Measurements from ENCODE around the gene SGIP1.

SGIP1 gene

GRCh38 chr1:66537718-66538117 lies 3.8 kb downstream of the SGIP1 start:
- H3K4me3 ChIP-seq (ENCODE audit: low read length), result no peak overlapping the region
- no peak for DNase-seq (ENCODE audit: low read depth)
- TF ChIP-seq, protein P1, sequence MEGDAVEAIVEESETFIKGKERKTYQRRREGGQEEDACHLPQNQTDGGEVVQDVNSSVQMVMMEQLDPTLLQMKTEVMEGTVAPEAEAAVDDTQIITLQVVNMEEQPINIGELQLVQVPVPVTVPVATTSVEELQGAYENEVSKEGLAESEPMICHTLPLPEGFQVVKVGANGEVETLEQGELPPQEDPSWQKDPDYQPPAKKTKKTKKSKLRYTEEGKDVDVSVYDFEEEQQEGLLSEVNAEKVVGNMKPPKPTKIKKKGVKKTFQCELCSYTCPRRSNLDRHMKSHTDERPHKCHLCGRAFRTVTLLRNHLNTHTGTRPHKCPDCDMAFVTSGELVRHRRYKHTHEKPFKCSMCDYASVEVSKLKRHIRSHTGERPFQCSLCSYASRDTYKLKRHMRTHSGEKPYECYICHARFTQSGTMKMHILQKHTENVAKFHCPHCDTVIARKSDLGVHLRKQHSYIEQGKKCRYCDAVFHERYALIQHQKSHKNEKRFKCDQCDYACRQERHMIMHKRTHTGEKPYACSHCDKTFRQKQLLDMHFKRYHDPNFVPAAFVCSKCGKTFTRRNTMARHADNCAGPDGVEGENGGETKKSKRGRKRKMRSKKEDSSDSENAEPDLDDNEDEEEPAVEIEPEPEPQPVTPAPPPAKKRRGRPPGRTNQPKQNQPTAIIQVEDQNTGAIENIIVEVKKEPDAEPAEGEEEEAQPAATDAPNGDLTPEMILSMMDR (IDR thresholded peaks at IDR 0.05; ENCODE audit: insufficient read depth, low read depth, low read length, missing control alignments), result no peak

GRCh38 chr1:66539491-66539890 lies 5.5 kb downstream of the SGIP1 start:
- TF ChIP-seq, protein P1 (IDR thresholded peaks at IDR 0.05; ENCODE audit: insufficient read depth, low read depth, low read length, missing control alignments), result no peak
- H3K4me3 ChIP-seq (ENCODE audit: low read length), result no peak overlapping the region
- peak; percentile 79 for DNase-seq (ENCODE audit: low read depth)

DNA sequence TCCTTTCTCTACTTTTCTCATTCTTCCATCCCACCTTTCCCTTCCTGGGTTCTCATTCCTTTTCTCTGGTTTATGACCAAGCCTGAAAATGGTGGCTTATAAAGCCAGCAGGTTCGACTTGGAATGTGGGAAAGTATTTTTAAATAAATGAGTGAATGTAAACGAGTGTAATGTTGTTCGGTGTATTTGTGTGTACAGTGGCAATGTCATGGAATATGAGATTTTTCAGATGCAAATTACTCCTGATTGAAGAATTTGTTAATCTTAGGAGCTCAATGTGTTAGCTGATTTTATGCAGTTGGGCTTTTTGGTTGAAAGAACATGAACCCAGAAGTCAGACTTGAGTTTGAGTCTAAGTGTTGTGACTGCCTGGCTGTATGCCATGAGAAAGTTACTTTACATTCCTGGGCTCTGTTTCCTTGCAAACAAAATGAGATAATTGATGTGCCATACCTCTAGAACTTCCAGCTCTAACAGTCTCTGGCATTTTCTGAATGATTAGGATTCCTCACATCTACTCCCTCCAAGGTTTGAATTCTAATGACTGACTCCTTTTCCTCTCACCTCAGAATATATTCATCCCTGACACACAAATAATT lies 6.6 kb downstream of the SGIP1 start:
- no peak overlapping the region for H3K4me3 ChIP-seq (ENCODE audit: low read length)
- TF ChIP-seq, protein P1 (IDR thresholded peaks at IDR 0.05; ENCODE audit: insufficient read depth, low read depth, low read length, missing control alignments), result no peak
- no peak for DNase-seq (ENCODE audit: low read depth)

GRCh38 chr1:66542314-66542713 lies 8.4 kb downstream of the SGIP1 start:
- DNase-seq (ENCODE audit: low read depth), result no peak
- no peak overlapping the region for H3K4me3 ChIP-seq (ENCODE audit: low read length)
- TF ChIP-seq, protein P1 (IDR thresholded peaks at IDR 0.05; ENCODE audit: insufficient read depth, low read depth, low read length, missing control alignments), result no peak

DNA sequence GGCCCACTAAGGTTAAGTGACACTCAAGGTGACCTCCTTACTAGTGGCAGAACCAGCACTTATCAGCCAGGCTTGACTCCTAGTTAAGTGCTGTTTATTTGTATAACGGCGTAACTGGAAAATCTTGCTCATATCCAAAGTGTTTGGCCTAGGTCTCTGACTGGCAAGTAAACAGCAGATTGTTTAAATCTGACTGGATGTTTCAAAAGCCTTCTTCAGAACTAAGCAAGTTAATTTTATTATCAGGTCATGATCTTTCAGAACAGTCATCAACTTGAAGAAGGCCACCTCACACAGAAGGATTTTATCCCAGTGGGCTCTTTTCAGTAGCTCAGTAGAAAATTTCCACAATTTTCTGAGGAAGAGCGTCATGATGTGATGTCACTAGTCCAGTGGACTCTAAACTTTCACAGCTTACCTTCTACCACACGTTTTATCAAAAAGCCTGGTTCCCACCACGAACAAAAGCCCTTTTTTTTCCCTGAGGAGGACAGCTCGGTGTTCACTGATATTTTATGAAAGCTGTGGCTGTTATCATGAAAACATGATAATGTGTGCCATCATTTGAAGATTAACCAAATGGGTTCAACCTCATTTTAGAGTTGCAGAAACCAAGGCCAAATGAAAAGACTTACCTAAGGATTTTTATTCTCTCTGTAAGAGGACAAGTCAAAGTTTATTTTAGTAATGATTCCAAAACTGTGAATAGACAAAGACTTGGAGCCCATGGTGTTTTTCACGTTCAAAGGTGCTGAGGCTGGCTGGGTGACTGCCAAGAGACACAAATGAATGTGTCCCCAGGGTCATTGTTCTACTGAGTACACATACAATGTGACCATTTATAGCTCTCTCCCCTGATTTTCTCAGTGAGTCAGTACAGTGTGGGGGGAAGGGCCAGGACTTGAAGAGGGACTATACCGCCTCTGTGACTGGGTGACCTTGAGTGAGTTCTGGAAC lies 9.1 kb downstream of the SGIP1 start:
- TF ChIP-seq, protein P1 (IDR thresholded peaks at IDR 0.05; ENCODE audit: insufficient read depth, low read depth, low read length, missing control alignments), result no peak
- peak; percentile 31 for DNase-seq (ENCODE audit: low read depth)
- no peak overlapping the region for H3K4me3 ChIP-seq (ENCODE audit: low read length)

GRCh38 chr1:66546047-66546810 lies 12.3 kb downstream of the SGIP1 start:
- TF ChIP-seq, protein P1 (IDR thresholded peaks at IDR 0.05; ENCODE audit: insufficient read depth, low read depth, low read length, missing control alignments), result no peak
- no peak overlapping the region for H3K4me3 ChIP-seq (ENCODE audit: low read length)
- no peak for DNase-seq (ENCODE audit: low read depth)
